Measurements from ENCODE around the gene HNRNPC. TPM values are rescaled to one million over a fixed set of nuclear protein-coding genes. Genes with fewer than 3 reads are reported as not detected.

Gene HNRNPC
- total and polyA plus RNA-seq, 9 of the 15 experiments (the other 6 are each of a cell fraction or from before 2014, with no cell fraction given), result 679 to 1,557 (median 1,191) TPM

DNA sequence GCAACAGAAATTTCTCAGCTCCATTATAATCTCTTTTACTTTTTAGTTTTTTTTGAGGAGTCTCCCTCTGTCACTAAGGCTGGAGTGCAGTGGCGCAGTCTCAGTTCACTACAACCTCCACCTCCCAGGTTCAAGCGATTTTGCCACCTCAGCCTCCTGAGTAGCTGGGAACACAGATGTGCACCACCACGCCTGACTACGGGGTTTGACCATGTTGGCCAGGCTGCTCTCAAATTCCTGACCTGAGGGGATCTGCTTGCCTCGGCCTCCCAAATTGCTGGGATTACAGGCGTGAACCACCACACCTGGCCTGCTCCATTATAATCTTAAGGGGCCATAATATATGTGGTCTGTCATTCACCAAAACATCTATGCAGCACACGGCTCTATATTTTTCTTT lies 23.4 kb downstream of the HNRNPC start:
- Histone ChIP-seq H4K20me1 (replicated peaks; ENCODE audit: control insufficient read depth, insufficient read depth, low read length) (peaks cover 34% of the 10 kb centered on the region), H3K9me1 (ENCODE audit: control insufficient read depth, insufficient read depth, low read length) (no peaks in the 10 kb centered on the region), H3K27ac (ENCODE audit: extremely low read depth, low read depth, low read length) (0 out of 3 replicates have a peak overlapping the region, but pooled peaks have one; percentile 19), H3K4me1 (replicated peaks in 1 of 2; ENCODE audit: control insufficient read depth in 2 of 2, insufficient read depth in 2 of 2, low read length in 2 of 2) (peaks cover 0 to 2% of the 10 kb centered on the region in 2 experiments; a peak in 2 of 5 replicates), H3K36me3 (ENCODE audit: control insufficient read depth, insufficient read depth, low read length) (peaks cover 95% of the 10 kb centered on the region), H3K4me3 (no peak overlapping the region), H3K9me3 (replicated peaks; ENCODE audit: control insufficient read depth, insufficient read depth, low read depth, low read length) (no peaks in the 10 kb centered on the region), H3K79me2 (ENCODE audit: control insufficient read depth, insufficient read depth, low read length) (peaks cover 100% of the 10 kb centered on the region), H3K4me2 (ENCODE audit: insufficient read depth, low read length) (no peak overlapping the region), H3K9ac (ENCODE audit: insufficient read depth in 1 of 2, low read depth in 2 of 2, low read length in 2 of 2) (no peak overlapping the region), H3K27me3 (ENCODE audit: control insufficient read depth in 2 of 2, insufficient read depth in 2 of 2, low read length in 2 of 2) (no peaks in the 10 kb centered on the region), H2AFZ (ENCODE audit: low read depth, low read length) (no peak overlapping the region)
- BruUV-seq (replicated peaks), result no TSS peak
- FAIRE-seq (no peak), ATAC-seq (0 out of 3 replicates have a peak, but pooled peaks have one; percentile 10), DNase-seq (ENCODE audit: extremely low read depth in 1 of 4, low spot score in 3 of 4) (no peak)
- intact Hi-C loops (cut with micrococcal nuclease) (no loop called here), in situ Hi-C loops (cut with MboI) (no loop called here)
- TF ChIP-seq SRSF1 (IDR thresholded peaks at IDR 0.05; ENCODE audit: low read depth, low read length), result no peak
- TF ChIP-seq ZNF146 (CRISPR knock-in tag; IDR thresholded peaks at IDR 0.05; ENCODE audit: unreplicated experiment), result no peak
- TF ChIP-seq POLR2A (conservative IDR thresholded peaks at IDR 0.05), result peak; percentile 18; the same call in 1 of the 2 replicates
- no peak for TF ChIP-seq ZNF436 (CRISPR knock-in tag; IDR thresholded peaks at IDR 0.05)
- no peak for TF ChIP-seq RBM22 (IDR thresholded peaks at IDR 0.05; ENCODE audit: low read depth, low read length, poor library complexity, severe bottlenecking)
- no peak for TF ChIP-seq ZNF561 (CRISPR knock-in tag; conservative IDR thresholded peaks at IDR 0.05)
- 0 out of 2 replicates have a peak, but pooled peaks have one; percentile 31 for TF ChIP-seq POLR2G (IDR thresholded peaks at IDR 0.05; ENCODE audit: low read depth, low read length)
- no peak for TF ChIP-seq KLF10 (CRISPR knock-in tag; IDR thresholded peaks at IDR 0.05)
- ChIA-PET CTCF (ENCODE audit: low intra/inter-chr PET ratio) (no interaction called here), POLR2A (interaction anchor here (1.4 to 2.8 kb wide), 2 partner anchors 8 to 10 kb away, joined by 6 to 14 read pairs; no protein-coding TSS in a partner anchor)
- 95% methylated on average over 5 of the region's 7 CpGs for WGBS (ENCODE audit: insufficient coverage, low coverage, missing lambda C conversion rate)
